SH-SY5Y (cell line): ENCODE measurements around the gene RS1.

ENCODE experiments used
- GATA2 ChIP-seq: IDR thresholded peaks from 2 replicates; pipeline ENCODE4 v1.6.1; 2011; ENCODE audit warnings: mild to moderate bottlenecking, low read depth, low read length
- GATA3 ChIP-seq: IDR thresholded peaks from 2 replicates; pipeline ENCODE4 v1.6.1; 2011; ENCODE audit warnings: low read depth, mild to moderate bottlenecking, low read length, moderate library complexity

The RS1 gene

GRCh38 chrX:18591834-18592233, 80.1 kb downstream of the RS1 start:
- TF ChIP-seq GATA2 (no peak), GATA3 (no peak)
